Neuron (in vitro differentiated cells): ENCODE measurements around the gene MPRIP.

Experiments used
- H2AFZ ChIP-seq: one replicate; pipeline ENCODE4 v1.6.1; 2013; ENCODE audit warnings: low read depth, mild to moderate bottlenecking, inconsistent platforms, low read length, moderate library complexity
- H3K27me3 ChIP-seq: one replicate; pipeline ENCODE4 v1.6.1; 2013; ENCODE audit warnings: low read length; ENCODE audit not compliant: insufficient read depth
- H3K36me3 ChIP-seq: one replicate; pipeline ENCODE4 v1.6.1; 2013; ENCODE audit warnings: low read length; ENCODE audit not compliant: insufficient read depth
- H3K4me1 ChIP-seq: one replicate; pipeline ENCODE4 v1.6.1; 2013; ENCODE audit warnings: low read length; ENCODE audit not compliant: insufficient read depth
- H3K4me3 ChIP-seq: 2 replicates; pipeline ENCODE4 v1.5.1; 2013; ENCODE audit warnings: mild to moderate bottlenecking, low read length, moderate library complexity
- H3K9me3 ChIP-seq: one replicate; pipeline ENCODE4 v1.6.1; 2013; ENCODE audit warnings: low read length

The MPRIP gene

DNA sequence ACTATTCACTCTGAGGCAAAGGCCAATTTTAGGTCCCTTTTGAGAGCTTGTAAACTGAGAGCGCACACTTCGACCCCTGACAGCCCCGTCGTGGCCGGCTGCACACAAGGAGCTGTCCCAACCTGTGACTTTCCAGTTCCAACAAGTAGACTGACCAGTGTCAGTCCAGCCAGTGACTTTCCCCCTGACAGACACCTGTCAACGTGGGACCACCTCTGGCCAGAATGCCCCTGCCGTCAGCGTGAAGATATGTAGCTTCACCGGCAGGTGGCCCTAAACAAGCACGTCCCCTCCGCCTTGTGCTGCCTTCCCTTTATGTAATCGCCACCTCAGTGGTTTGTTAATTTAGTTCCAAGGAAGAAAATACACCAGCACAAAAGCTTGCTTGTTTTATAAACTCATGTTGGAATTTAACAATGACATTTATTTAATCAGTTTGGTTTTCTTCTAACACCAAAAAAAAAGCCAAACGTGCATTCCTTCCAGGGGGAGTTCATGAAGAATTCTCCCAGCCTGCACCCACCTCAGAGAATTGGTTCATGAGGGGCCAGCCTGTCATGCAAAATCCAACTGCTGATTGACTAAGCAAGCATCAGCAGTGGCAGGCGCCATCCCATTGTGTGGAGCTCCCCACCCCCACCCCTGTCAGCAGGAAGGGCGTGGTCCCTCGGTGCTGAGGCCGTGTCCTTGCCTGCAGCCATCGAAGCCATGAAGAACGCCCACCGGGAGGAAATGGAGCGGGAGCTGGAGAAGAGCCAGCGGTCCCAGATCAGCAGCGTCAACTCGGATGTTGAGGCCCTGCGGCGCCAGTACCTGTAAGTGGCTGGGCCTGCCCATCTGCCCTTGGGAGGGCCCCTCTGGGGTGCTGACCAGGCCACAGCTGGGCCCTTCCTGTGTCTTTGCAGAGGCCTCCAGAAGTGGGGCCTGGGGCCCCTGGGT is 130.0 kb downstream of the MPRIP start:
- no peaks in the 10 kb centered on the region for H3K9me3 ChIP-seq
- no peaks in the 10 kb centered on the region for H3K27me3 ChIP-seq
- H3K4me1 ChIP-seq, result no peaks in the 10 kb centered on the region
- peaks cover 83% of the 10 kb centered on the region for H3K36me3 ChIP-seq
- no peak overlapping the region for H3K4me3 ChIP-seq
- H2AFZ ChIP-seq, result no peak overlapping the region

DNA sequence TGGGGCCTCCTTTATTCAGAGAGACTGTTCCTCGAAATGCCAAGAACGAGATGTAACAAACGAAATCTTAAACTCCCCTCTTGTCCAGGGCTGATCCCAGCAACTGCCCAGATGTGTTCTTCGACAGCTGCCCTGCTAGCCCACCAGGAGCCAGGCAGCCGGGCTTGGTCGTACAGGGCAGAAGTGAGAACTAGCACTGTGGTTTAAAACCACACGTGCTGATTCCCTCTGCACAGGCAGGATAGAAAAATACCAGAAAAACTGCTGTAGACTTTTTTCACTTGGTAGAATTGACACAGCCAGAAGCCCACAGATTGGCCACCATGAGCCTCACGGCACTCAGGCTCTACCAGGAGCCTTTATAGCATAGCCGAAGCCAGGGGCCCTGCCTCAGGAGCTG is 130.7 kb downstream of the MPRIP start:
- no peak overlapping the region for H3K4me3 ChIP-seq
- no peaks in the 10 kb centered on the region for H3K27me3 ChIP-seq
- no peaks in the 10 kb centered on the region for H3K4me1 ChIP-seq
- H2AFZ ChIP-seq, result no peak overlapping the region
- no peaks in the 10 kb centered on the region for H3K9me3 ChIP-seq
- H3K36me3 ChIP-seq, result peaks cover 83% of the 10 kb centered on the region

DNA sequence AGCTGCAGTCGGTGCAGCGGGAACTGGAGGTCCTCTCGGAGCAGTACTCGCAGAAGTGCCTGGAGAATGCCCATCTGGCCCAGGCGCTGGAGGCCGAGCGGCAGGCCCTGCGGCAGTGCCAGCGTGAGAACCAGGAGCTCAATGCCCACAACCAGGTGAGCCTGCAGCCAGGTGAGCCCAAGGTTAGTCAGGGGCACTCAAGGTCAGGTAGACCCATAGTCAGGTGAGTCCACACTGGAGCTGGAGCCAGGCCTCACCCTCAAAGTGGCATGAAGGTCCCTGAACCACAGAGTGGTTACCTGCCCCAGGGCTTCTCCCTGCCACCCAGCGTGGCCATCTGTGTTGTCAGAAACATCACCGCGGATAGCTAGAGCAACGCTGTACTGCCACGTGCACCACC is 131.7 kb downstream of the MPRIP start:
- no peak overlapping the region for H2AFZ ChIP-seq
- no peaks in the 10 kb centered on the region for H3K9me3 ChIP-seq
- no peaks in the 10 kb centered on the region for H3K27me3 ChIP-seq
- H3K4me1 ChIP-seq, result no peaks in the 10 kb centered on the region
- peaks cover 78% of the 10 kb centered on the region for H3K36me3 ChIP-seq
- no peak overlapping the region for H3K4me3 ChIP-seq

DNA sequence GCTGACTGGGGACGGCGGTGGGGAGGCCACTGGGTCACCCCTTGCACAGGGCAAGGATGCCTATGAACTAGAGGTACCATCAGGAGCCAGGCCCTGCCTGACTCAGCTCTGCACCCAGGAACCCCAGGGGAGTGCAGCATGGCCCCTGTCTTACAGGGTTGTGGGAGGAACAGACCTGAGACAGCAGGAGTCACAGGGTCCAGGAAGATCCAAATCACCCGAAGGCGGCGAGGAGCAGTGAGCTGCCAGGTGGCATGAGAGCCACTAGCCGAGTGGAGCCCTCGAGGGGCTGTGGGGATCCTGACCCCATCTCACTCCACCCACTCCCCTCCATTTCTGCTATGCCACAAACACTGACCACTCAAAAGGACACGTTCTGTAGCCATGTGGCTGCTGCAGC is 133.1 kb downstream of the MPRIP start:
- no peak overlapping the region for H3K4me3 ChIP-seq
- no peaks in the 10 kb centered on the region for H3K27me3 ChIP-seq
- peaks cover 79% of the 10 kb centered on the region for H3K36me3 ChIP-seq
- no peaks in the 10 kb centered on the region for H3K4me1 ChIP-seq
- no peak overlapping the region for H2AFZ ChIP-seq
- H3K9me3 ChIP-seq, result no peaks in the 10 kb centered on the region

DNA sequence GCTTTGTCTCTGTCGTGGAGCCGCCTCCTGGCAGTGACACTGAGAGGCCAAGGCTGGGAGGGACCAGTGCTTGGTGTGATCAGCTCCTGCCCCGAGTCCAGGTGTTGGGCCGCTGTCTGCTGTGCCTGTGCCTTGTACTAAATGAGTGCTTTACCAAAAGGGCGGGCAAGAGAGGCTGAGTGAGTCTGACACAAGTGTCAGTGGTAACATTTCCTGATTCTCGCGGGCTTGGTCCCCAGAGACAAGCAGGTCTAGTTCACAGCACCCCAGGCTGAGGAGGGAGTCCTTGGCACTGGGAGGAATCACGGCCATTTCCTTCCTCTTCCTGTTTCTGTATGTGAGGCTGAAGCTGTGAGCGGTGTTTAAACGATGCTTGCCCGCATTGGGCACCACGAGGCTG is 133.7 kb downstream of the MPRIP start:
- Histone ChIP-seq H3K36me3 (peaks cover 83% of the 10 kb centered on the region), H3K4me3 (no peak overlapping the region), H2AFZ (no peak overlapping the region), H3K27me3 (no peaks in the 10 kb centered on the region), H3K9me3 (no peaks in the 10 kb centered on the region), H3K4me1 (no peaks in the 10 kb centered on the region)

DNA sequence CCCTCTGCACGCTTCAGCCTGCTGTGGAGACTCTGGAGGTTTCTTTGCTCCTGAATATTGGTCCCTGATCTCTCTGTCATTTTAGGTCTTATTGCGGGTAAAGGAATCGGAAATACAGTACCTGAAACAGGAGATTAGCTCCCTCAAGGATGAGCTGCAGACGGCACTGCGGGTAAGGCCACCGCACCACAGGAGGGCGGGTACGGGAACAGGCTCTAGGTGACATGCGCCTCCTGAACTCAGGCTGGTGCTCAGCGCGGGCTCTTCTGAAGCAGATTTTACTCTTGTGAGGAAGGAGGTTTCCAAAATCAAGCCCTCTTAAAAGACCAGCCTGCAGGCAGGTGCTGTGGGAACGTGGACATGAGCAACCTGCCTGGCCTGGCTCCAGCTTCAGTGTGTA is 134.1 kb downstream of the MPRIP start:
- H3K4me3 ChIP-seq, result no peak overlapping the region
- no peak overlapping the region for H2AFZ ChIP-seq
- H3K36me3 ChIP-seq, result peaks cover 84% of the 10 kb centered on the region

DNA sequence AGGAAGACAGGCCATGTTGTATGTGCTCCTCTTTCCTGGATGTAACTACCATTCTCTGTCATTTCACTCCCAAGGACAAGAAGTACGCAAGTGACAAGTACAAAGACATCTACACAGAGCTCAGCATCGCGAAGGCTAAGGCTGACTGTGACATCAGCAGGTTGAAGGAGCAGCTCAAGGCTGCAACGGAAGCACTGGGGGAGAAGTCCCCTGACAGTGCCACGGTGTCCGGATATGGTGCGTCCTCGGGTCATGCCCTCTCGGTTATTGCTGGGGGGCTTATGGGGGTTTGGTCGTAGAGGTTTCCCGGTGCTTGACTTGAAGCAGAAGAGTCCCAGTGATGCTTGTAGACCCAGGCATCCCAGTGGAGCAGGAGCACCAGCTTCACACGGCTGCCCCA is 134.9 kb downstream of the MPRIP start:
- Histone ChIP-seq H3K4me1 (no peaks in the 10 kb centered on the region), H3K4me3 (no peak overlapping the region), H2AFZ (no peak overlapping the region), H3K36me3 (peaks cover 87% of the 10 kb centered on the region), H3K27me3 (no peaks in the 10 kb centered on the region), H3K9me3 (no peaks in the 10 kb centered on the region)

More for the DNA sequence above, 134.1 kb downstream of the MPRIP start:
- Histone ChIP-seq H3K27me3 (no peaks in the 10 kb centered on the region), H3K4me1 (no peaks in the 10 kb centered on the region), H3K9me3 (no peaks in the 10 kb centered on the region)

DNA sequence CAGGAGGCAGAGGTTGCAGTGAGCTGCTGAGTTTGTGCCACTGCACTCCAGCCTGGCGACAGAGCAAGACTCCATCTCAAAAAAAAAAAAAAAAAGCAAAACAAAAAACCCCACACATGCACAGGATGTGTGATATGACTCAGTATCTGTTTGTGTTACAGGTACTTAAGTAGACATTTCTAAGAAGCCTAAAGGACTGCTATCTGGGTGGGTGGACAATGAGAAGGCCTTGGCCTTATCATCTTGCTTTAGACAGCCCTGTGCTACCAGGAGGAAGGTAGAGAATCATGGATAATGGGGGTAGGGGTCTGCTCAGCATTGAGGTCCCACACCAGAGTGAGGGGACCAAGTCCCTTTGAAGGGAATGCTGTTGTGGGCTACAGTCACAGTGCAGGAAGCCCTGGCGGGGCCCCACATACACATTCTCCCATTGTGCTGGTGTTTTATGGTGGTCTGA is 137.1 kb downstream of the MPRIP start:
- H3K27me3 ChIP-seq, result no peaks in the 10 kb centered on the region
- H3K36me3 ChIP-seq, result peaks cover 87% of the 10 kb centered on the region
- H3K9me3 ChIP-seq, result no peaks in the 10 kb centered on the region
- no peaks in the 10 kb centered on the region for H3K4me1 ChIP-seq
- no peak overlapping the region for H3K4me3 ChIP-seq
- H2AFZ ChIP-seq, result no peak overlapping the region

DNA sequence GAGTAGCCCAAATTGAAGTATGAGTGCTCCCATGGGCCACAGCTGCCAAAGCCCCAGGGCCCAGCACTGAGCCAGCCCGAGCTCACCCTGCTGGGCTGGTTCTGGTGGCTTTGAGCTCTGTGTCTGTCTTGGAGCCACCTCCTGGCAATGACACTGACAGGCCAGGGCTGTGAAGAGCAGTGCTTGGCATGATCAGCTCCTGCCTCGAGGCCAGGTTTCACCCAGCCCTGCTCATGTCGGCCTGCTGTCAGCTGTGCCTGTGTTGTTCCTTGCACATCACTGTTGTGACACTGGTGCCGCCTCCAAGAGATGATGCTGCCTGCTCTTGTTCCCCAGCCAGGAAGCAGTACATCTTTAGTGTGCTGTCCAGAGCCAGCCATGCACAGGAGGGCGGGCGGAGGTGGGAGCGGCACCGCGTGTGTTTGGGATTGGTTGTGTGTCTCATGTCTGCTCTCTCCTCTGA is 137.9 kb downstream of the MPRIP start:
- Histone ChIP-seq H3K4me1 (no peaks in the 10 kb centered on the region), H2AFZ (no peak overlapping the region), H3K4me3 (no peak overlapping the region), H3K36me3 (peaks cover 84% of the 10 kb centered on the region), H3K27me3 (no peaks in the 10 kb centered on the region), H3K9me3 (no peaks in the 10 kb centered on the region)

DNA sequence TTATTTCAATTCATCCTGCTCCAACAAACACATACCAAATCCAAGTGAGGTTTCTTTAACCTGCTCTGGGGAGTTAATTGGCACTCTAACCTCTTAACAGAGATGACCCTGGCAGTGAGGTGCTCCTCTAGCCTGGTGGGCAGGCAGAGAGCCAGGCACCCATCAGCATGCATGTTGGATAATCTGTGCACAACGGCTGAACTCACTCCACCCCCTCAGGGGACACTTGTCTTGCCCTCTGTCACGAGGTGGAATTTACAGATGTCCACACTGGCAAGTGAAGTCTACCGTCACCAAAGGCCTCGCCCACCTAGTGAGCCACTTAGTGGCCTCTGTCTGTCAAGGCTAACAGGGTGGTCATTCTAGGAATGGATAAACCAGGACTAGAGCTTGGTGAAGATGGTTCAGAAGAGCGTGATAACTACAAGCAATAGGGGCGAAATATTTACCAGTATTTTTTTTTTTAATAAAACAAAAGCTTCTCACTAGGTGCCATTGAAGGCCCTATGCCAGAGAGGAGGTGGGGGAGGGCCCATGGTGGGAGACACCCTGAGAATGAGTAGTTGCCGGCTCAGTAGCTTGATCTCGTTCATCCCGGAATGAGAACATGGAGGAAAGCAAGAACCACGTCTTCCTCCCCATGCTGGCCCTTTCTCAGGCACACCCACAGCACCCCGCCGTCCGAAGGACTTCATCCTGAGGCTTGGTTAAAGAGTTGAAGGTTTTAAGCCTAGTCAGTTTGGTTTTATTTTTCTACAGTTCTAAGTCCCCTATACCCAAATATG is 138.7 kb downstream of the MPRIP start:
- Histone ChIP-seq H3K36me3 (peaks cover 79% of the 10 kb centered on the region), H3K27me3 (no peaks in the 10 kb centered on the region), H3K9me3 (no peaks in the 10 kb centered on the region), H3K4me1 (no peaks in the 10 kb centered on the region), H2AFZ (no peak overlapping the region), H3K4me3 (no peak overlapping the region)

DNA sequence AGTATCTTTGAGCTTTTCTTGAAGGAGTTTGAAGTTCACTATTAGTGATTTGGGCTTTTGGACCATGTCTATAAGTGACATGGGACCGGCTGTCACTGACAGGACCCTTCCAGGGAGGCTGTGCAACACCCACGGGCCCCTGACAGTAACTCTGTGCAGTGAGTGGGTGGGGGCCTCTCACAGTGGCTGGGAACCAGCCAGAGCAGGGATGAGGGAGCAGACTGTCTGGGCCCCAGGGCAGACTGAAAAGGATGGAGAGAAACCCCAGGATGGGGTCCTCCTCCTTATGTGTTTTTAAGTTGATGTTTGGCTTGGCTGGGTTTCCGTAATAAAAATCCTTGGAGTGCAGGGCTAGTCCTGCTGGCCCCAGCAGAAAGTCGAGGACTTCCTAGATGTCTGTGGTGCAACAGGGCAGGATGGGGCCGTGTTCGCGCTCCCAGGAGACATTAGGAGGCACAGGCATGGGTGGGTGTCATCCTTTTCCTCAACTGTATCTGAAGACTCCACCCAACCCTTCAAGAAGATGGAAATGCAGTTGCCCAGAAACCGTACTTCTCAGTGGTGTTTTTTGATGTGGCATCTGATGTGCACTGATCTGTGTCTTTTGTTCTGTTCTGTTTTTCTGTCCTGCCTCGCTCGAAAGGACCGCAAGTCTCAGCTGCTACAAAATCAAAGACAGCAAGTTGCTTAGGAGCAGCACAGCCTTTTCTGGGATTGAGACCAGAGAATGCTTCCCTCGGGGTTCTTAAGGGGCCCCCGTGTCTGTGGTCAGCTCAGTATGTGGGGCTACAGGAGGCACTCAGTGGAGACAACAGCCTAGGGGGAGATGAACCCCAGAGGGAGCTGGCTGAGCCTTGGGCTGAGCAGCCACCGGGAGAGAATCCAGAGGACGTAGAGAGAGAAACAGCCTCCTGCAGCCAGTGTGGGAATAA is 139.7 kb downstream of the MPRIP start:
- Histone ChIP-seq H3K4me1 (no peaks in the 10 kb centered on the region), H3K4me3 (no peak overlapping the region), H3K27me3 (no peaks in the 10 kb centered on the region), H2AFZ (no peak overlapping the region), H3K36me3 (peaks cover 77% of the 10 kb centered on the region), H3K9me3 (no peaks in the 10 kb centered on the region)

DNA sequence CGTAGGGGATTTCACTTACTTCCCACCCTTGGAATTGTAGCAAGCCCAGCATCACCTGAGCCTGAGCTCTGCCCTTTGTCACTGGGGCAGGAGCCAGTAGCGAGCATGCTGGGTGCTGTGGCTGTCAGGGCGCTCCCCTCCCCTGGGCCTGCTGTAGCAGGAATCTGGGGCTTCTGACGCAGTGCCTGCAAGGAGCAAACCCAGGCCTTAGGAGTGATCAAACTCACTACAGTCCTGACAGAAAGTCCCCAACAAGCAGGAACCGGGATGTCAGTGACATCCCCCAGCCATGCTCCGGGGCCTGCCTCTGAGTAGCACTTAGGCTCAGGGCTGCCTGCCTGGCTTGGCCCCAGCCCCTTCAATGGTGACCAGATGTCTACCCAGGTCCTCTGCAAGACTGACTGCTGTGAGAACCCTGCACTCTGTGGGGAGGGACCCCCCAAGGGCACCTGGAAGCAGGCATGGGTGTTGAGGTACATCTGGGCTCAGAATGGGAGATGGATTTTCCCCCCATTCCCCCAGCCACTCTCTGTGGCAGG is 140.4 kb downstream of the MPRIP start:
- H3K27me3 ChIP-seq, result no peaks in the 10 kb centered on the region
- H3K4me3 ChIP-seq, result no peak overlapping the region
- no peak overlapping the region for H2AFZ ChIP-seq
- no peaks in the 10 kb centered on the region for H3K9me3 ChIP-seq
- no peaks in the 10 kb centered on the region for H3K4me1 ChIP-seq
- H3K36me3 ChIP-seq, result peaks cover 70% of the 10 kb centered on the region
